Peyer's patch (tissue), 4 donors: Measurements from ENCODE around the gene MEIS1.

Experiments
- CTCF ChIP-seq, 6 experiments: fragments of 450-650 bp in 4 of 6; fragments of 200-600 bp in 2 of 6; sonication (generic) in 1 of 6; IDR thresholded peaks; one replicate each; pipeline ENCODE4 v1.5.1; 2017 to 2019; ENCODE audit warnings: antibody characterized with exemption in 6 of 6, mild to moderate bottlenecking in 3 of 6, moderate library complexity in 1 of 6
- POLR2A ChIP-seq, 2 donors: fragments of 450-650 bp; IDR thresholded peaks; one replicate each; pipeline ENCODE4 v1.5.1; 2017; ENCODE audit warnings: antibody characterized with exemption in 2 of 2, mild to moderate bottlenecking in 2 of 2, moderate library complexity in 2 of 2

GRCh38 chr2:66462501-66462825 is 27.5 kb downstream of the MEIS1 start:
- TF ChIP-seq CTCF (IDR thresholded peaks at IDR 0.05) (no peak), POLR2A (IDR thresholded peaks at IDR 0.05) (no peak)
